ENCODE data around the gene CCDC81. TPM values are rescaled to one million over a fixed set of nuclear protein-coding genes. Genes with fewer than 3 reads are reported as not detected.
A peak's percentile ranks its signal among the peaks of the same experiment; 100 is the strongest.

CCDC81 gene
- total RNA-seq, 2 donors from 2014 or later: 0.51 TPM; not detected in 1

DNA sequence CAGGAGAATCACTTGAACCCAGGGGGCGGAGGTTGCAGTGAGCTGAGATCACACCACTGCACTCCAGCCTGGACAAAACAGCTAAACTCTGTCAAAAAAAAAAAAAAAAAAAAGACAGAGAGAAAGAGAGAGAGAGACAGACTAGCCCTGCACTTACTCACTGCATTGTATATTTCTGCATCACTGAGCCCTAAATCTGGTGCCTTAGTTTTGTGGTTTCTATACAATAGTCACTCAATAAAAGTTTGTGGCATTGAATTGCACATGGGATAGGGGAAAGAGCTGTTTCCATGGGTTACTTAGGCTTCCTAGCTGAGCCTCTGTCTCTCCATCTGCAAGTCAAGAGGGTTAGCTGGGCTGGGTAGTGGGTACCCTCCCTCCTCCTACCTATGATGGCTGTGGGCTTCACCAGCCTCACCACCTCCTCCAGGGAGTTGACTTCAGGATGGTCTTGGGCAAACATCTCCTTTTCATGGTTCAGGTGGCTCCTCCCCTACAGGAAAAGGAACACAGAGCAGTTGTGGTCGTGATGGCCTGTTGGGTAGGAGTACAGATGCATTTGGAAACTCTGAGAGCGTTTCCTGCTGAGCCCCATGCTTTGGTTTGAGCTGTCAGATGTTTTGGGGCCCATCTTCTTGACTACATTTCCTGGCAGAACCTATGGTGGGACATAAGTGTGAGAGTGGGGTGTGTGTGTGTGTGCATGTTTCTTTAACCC, 73.2 kb downstream of the CCDC81 start:
- TF ChIP-seq, protein P1, sequence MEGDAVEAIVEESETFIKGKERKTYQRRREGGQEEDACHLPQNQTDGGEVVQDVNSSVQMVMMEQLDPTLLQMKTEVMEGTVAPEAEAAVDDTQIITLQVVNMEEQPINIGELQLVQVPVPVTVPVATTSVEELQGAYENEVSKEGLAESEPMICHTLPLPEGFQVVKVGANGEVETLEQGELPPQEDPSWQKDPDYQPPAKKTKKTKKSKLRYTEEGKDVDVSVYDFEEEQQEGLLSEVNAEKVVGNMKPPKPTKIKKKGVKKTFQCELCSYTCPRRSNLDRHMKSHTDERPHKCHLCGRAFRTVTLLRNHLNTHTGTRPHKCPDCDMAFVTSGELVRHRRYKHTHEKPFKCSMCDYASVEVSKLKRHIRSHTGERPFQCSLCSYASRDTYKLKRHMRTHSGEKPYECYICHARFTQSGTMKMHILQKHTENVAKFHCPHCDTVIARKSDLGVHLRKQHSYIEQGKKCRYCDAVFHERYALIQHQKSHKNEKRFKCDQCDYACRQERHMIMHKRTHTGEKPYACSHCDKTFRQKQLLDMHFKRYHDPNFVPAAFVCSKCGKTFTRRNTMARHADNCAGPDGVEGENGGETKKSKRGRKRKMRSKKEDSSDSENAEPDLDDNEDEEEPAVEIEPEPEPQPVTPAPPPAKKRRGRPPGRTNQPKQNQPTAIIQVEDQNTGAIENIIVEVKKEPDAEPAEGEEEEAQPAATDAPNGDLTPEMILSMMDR (IDR thresholded peaks at IDR 0.05): no peak
- Histone ChIP-seq H3K4me1 (peaks cover 0 to 4% of the 10 kb centered on the region in 2 donors), H3K9me3 (no peaks in the 10 kb centered on the region), H3K36me3 (no peaks in the 10 kb centered on the region), H3K27me3 (no peaks in the 10 kb centered on the region), H3K27ac (no peak overlapping the region), H3K4me3 (no peak overlapping the region)
- DNase-seq (ENCODE audit: low spot score): no peak

- no peak for DNase-seq (ENCODE audit: low spot score)
- Histone ChIP-seq H3K27me3 (no peaks in the 10 kb centered on the region), H3K4me3 (no peak overlapping the region), H3K36me3 (no peaks in the 10 kb centered on the region), H3K9me3 (no peaks in the 10 kb centered on the region), H3K4me1 (no peaks in the 10 kb centered on the region), H3K27ac (no peak overlapping the region)
- TF ChIP-seq, protein P1 (IDR thresholded peaks at IDR 0.05): no peak
Observed at GRCh38 chr11:86449993-86450629, 75.4 kb downstream of the CCDC81 start.

- TF ChIP-seq, protein P1 (IDR thresholded peaks at IDR 0.05): no peak
- Histone ChIP-seq H3K27ac (no peak overlapping the region), H3K36me3 (no peaks in the 10 kb centered on the region), H3K4me1 (peaks cover 0 to 14% of the 10 kb centered on the region in 2 donors), H3K9me3 (no peaks in the 10 kb centered on the region), H3K4me3 (no peak overlapping the region), H3K27me3 (no peaks in the 10 kb centered on the region)
- no peak for DNase-seq (ENCODE audit: low spot score)
Observed at GRCh38 chr11:86453290-86454030, 78.8 kb downstream of the CCDC81 start.

- TF ChIP-seq, protein P1 (IDR thresholded peaks at IDR 0.05): peak; percentile 57 to 93
Observed at GRCh38 chr11:86456075-86456939, 81.6 kb downstream of the CCDC81 start.

DNA sequence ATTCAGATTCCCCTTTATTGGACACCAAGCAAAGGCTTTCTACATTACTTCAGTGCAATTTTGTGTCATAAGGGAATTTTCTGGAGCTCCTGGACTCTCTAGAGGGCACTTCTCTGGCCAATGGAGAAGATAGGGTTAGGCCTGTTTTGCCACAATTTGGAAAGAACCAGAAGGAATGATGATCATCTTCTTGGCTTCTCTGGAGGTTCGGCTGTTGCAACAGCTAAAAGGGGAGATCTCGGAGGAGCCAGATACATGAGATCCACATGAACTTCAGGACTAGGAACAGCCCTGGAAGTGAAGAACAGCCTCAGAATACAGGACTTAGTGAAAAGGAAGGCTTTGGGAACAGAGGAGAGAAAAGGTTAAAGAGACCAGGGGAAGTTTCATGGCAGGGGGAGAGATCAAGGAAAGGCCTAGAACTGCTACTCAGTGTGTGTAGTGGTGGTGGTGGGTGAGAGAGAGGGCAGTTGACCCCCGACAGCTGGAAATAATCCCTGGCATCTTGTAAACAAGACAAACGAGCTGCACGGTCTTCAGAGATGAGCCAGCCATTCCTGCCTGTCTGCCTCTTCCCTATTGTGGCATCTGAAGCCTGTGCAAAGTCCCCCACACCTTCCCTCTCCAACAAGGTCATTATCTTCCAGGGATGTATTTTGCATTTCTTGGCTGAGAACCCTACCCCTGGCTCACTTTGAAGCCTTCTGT, 83.8 kb downstream of the CCDC81 start:
- Histone ChIP-seq H3K4me3 (no peak overlapping the region), H3K9me3 (no peaks in the 10 kb centered on the region), H3K36me3 (no peaks in the 10 kb centered on the region), H3K4me1 (peaks cover 0 to 37% of the 10 kb centered on the region in 2 donors), H3K27ac (peak overlapping the region; percentile 29 to 69), H3K27me3 (no peaks in the 10 kb centered on the region)
- TF ChIP-seq, protein P1 (IDR thresholded peaks at IDR 0.05): no peak
- no peak for DNase-seq (ENCODE audit: low spot score)

More at GRCh38 chr11:86456075-86456939, 81.6 kb downstream of the CCDC81 start:
- H3K27me3 ChIP-seq: no peaks in the 10 kb centered on the region
- H3K4me3 ChIP-seq: no peak overlapping the region
- peaks cover 0 to 37% of the 10 kb centered on the region in 2 donors for H3K4me1 ChIP-seq
- peak overlapping the region in 1 of 2 donors; percentile 34 for H3K27ac ChIP-seq
- no peaks in the 10 kb centered on the region for H3K9me3 ChIP-seq
- DNase-seq (ENCODE audit: low spot score): peak; percentile 94
- no peaks in the 10 kb centered on the region for H3K36me3 ChIP-seq

All from right atrium auricular region (tissue), 2 donors.